H1 (cell line): Measurements from ENCODE around the gene MTFP1. TPM values are rescaled to one million over a fixed set of nuclear protein-coding genes. Genes with fewer than 3 reads are reported as not detected.

ENCODE experiments used
- CTCF ChIA-PET: fragments of 300-600 bp; sonication (Branson Sonifier 250); formaldehyde crosslinking; loops from one replicate; lab custom pipeline; 2021; ENCODE audit not compliant: partially characterized antibody; lab: Charles Lee
- POLR2A ChIA-PET: fragments of 300-600 bp; sonication (Branson Sonifier 250); formaldehyde crosslinking; loops from one replicate; lab custom pipeline; 2021; ENCODE audit warnings: inconsistent platforms; ENCODE audit not compliant: partially characterized antibody; lab: Charles Lee
- DNase-seq, 2 experiments: peaks; one replicate each; pipeline versions ENCODE4 v3.0.0 to v3.0.0-alpha.2; 2010 to 2022; ENCODE audit warnings: low spot score in 2 of 2, low read depth in 1 of 2, mixed read lengths in 1 of 2
- FAIRE-seq: peaks from 2 replicates; lab custom pipeline; 2011; peaks lifted over from hg19 to GRCh38; lab: Jason Lieb, UNC
- H2AFZ ChIP-seq: 2 replicates; pipeline ENCODE4 v1.8.1; 2012; ENCODE audit warnings: low read length, inconsistent platforms
- H2AK5ac ChIP-seq: 2 replicates; pipeline ENCODE4 v1.6.1; 2013; ENCODE audit warnings: low read depth, low read length
- H2BK120ac ChIP-seq: replicated peaks from 2 replicates; pipeline ENCODE3; 2013; ENCODE audit warnings: low read depth, low read length, inconsistent platforms
- H2BK12ac ChIP-seq: 2 replicates; pipeline ENCODE4 v1.6.1; 2013; ENCODE audit warnings: low read depth, low read length
- H2BK15ac ChIP-seq: 2 replicates; pipeline ENCODE4 v1.6.1; 2013; ENCODE audit warnings: low read length
- H2BK20ac ChIP-seq: 2 replicates; pipeline ENCODE4 v1.6.1; 2013; ENCODE audit warnings: low read length
- H2BK5ac ChIP-seq: 2 replicates; pipeline ENCODE4 v1.6.1; 2013; ENCODE audit warnings: low read depth, low read length
- H3K14ac ChIP-seq: 2 replicates; pipeline ENCODE4 v1.6.1; 2013; ENCODE audit warnings: inconsistent platforms; ENCODE audit not compliant: insufficient read length
- H3K18ac ChIP-seq: 2 replicates; pipeline ENCODE4 v1.6.1; 2013; ENCODE audit warnings: low read length; ENCODE audit errors: extremely low read depth
- H3K23ac ChIP-seq: 2 replicates; pipeline ENCODE4 v1.6.1; 2013; ENCODE audit warnings: inconsistent platforms; ENCODE audit not compliant: insufficient read length
- H3K23me2 ChIP-seq: 2 replicates; pipeline ENCODE4 v1.6.1; 2013; ENCODE audit warnings: low read depth, low read length
- H3K27ac ChIP-seq: 2 replicates; pipeline ENCODE4 v1.6.1; 2011; ENCODE audit warnings: low read depth, low read length, inconsistent platforms
- H3K27me3 ChIP-seq, 4 experiments: replicated peaks in 1 of 4; 1 replicate in 1 of 4; 2 replicates in 3 of 4; pipeline versions ENCODE4 v1.6.1 to v1.8.1; 2011 to 2013; ENCODE audit warnings: low read length in 3 of 4, mild to moderate bottlenecking in 3 of 4, inconsistent platforms in 2 of 4, mixed read lengths in 2 of 4, moderate library complexity in 1 of 4; ENCODE audit not compliant: control insufficient read depth in 3 of 4, insufficient read depth in 3 of 4; ENCODE audit errors: extremely low read depth in 1 of 4
- H3K36me3 ChIP-seq, 4 experiments: 2 replicates each; pipeline versions ENCODE4 v1.6.1 to v1.8.1; 2011 to 2013; ENCODE audit warnings: mild to moderate bottlenecking in 4 of 4, low read length in 3 of 4, moderate library complexity in 2 of 4, control low read depth in 1 of 4, inconsistent platforms in 1 of 4; ENCODE audit not compliant: insufficient read depth in 4 of 4, control insufficient read depth in 2 of 4
- H3K4ac ChIP-seq: replicated peaks from 2 replicates; pipeline ENCODE3; 2013; ENCODE audit warnings: low read length, low read depth, mixed read lengths, inconsistent platforms; ENCODE audit not compliant: insufficient read length
- H3K4me1 ChIP-seq, 4 experiments: replicated peaks in 1 of 4; 1 replicate in 1 of 4; 2 replicates in 3 of 4; pipeline versions ENCODE4 v1.6.1 to v1.8.1; 2011 to 2013; ENCODE audit warnings: low read length in 3 of 4, inconsistent platforms in 2 of 4, mixed read lengths in 1 of 4; ENCODE audit not compliant: insufficient read depth in 4 of 4, control insufficient read depth in 3 of 4
- H3K4me2 ChIP-seq, 2 experiments: 2 replicates each; pipeline versions ENCODE4 v1.6.1 to v1.8.1; 2011 to 2013; ENCODE audit warnings: low read depth in 2 of 2, low read length in 2 of 2, control low read depth in 1 of 2, inconsistent platforms in 1 of 2, mild to moderate bottlenecking in 1 of 2; ENCODE audit not compliant: insufficient read depth in 1 of 2
- H3K4me3 ChIP-seq, 4 experiments: fragments of 200-600, 300-600 bp in 1 of 4; sonication (generic), shearing (Covaris generic), sonication (Bioruptor Twin) in 1 of 4; 2 replicates each; pipeline versions ENCODE4 v1.5.1 to v1.8.1; 2011 to 2016; ENCODE audit warnings: low read length in 4 of 4, low read depth in 3 of 4, control low read depth in 2 of 4, inconsistent platforms in 2 of 4, mild to moderate bottlenecking in 2 of 4, mixed read lengths in 1 of 4, moderate library complexity in 1 of 4; ENCODE audit not compliant: insufficient read depth in 2 of 4; ENCODE audit errors: extremely low read depth in 1 of 4
- H3K56ac ChIP-seq: replicated peaks from 2 replicates; pipeline ENCODE3; 2013; ENCODE audit warnings: low read depth, mild to moderate bottlenecking, mixed read lengths, low read length, inconsistent platforms; ENCODE audit not compliant: insufficient read length
- H3K79me1 ChIP-seq: 2 replicates; pipeline ENCODE4 v1.6.1; 2013; ENCODE audit warnings: low read depth, low read length, control low read depth
- H3K79me2 ChIP-seq, 2 experiments: 2 replicates each; pipeline versions ENCODE4 v1.6.1 to v1.8.1; 2012 to 2013; ENCODE audit warnings: low read length in 2 of 2, mild to moderate bottlenecking in 2 of 2, inconsistent platforms in 1 of 2; ENCODE audit not compliant: insufficient read depth in 2 of 2, control insufficient read depth in 1 of 2
- H3K9ac ChIP-seq, 4 experiments: replicated peaks in 1 of 4; 1 replicate in 1 of 4; 2 replicates in 3 of 4; pipeline versions ENCODE4 v1.6.1 to v1.8.1; 2011 to 2013; ENCODE audit warnings: low read depth in 3 of 4, low read length in 3 of 4, control low read depth in 2 of 4, mild to moderate bottlenecking in 2 of 4, moderate library complexity in 2 of 4, inconsistent platforms in 1 of 4; ENCODE audit errors: extremely low read depth in 1 of 4
- H3K9me3 ChIP-seq, 2 experiments: 2 replicates each; pipeline versions ENCODE4 v1.6.1 to v1.8.1; 2012 to 2013; ENCODE audit warnings: mild to moderate bottlenecking in 2 of 2, moderate library complexity in 2 of 2, control low read depth in 1 of 2, inconsistent platforms in 1 of 2, low read depth in 1 of 2, low read length in 1 of 2, mixed read lengths in 1 of 2; ENCODE audit not compliant: insufficient read depth in 2 of 2
- H4K20me1 ChIP-seq, 2 experiments: replicated peaks in 1 of 2; 2 replicates each; pipeline versions ENCODE3 to v1.8.1; 2011 to 2013; ENCODE audit warnings: inconsistent platforms in 2 of 2, low read length in 2 of 2, mild to moderate bottlenecking in 1 of 2; ENCODE audit not compliant: insufficient read depth in 2 of 2, control insufficient read depth in 1 of 2
- H4K5ac ChIP-seq: 2 replicates; pipeline ENCODE4 v1.6.1; 2013; ENCODE audit warnings: low read length, low read depth, mixed read lengths, inconsistent platforms; ENCODE audit not compliant: insufficient read length
- H4K8ac ChIP-seq: 2 replicates; pipeline ENCODE4 v1.8.0; 2013; ENCODE audit warnings: mild to moderate bottlenecking, moderate library complexity, low read length, inconsistent platforms; ENCODE audit not compliant: insufficient read depth; ENCODE audit errors: extremely low read depth
- H4K91ac ChIP-seq: replicated peaks from 2 replicates; pipeline ENCODE3; 2013; ENCODE audit warnings: low read length, mixed read lengths, inconsistent platforms; ENCODE audit not compliant: insufficient read length
- BACH1 ChIP-seq: IDR thresholded peaks from 2 replicates; pipeline ENCODE4 v1.6.1; 2012; ENCODE audit warnings: low read length, improper control_type of control experiment
- POU5F1 ChIP-seq: IDR thresholded peaks from 2 replicates; pipeline ENCODE4 v1.6.1; 2011; ENCODE audit warnings: low read depth, mild to moderate bottlenecking, low read length, moderate library complexity
- WGBS, 2 experiments: shearing (Covaris generic) in 1 of 2; methylation state at CpG; one replicate each; pipeline versions ENCODE4 v1.1.6 to v1.1.7; 2013 to 2015; ENCODE audit warnings: low lambda C conversion rate in 2 of 2, mixed read lengths in 2 of 2, inconsistent platforms in 1 of 2, low coverage in 1 of 2, missing lambda C conversion rate in 1 of 2; ENCODE audit not compliant: insufficient replicate concordance in 2 of 2, insufficient coverage in 1 of 2, insufficient read length in 1 of 2; ENCODE audit errors: extremely low coverage in 1 of 2, missing lambda C conversion rate in 1 of 2; 5-methylcytosine and 5-hydroxymethylcytosine counted together
- polyA plus RNA-seq, 7 experiments: library from polyadenylated mRNA; depleted of rRNA in 3 of 7; stranded (reverse) in 5 of 7; unstranded in 2 of 7; fragments of >200 nt in 5 of 7; fragments of 200-250 nt in 2 of 7; gene quantifications; 1 replicate in 5 of 7; 2 replicates in 1 of 7; 4 replicates in 1 of 7; pipeline versions ENCODE4 v1.2.1 to v1.2.3, GENCODE V29; 2011 to 2013; ENCODE audit warnings: missing spikeins in 2 of 7, mixed read lengths in 2 of 7
- total RNA-seq: library from RNA; stranded (reverse); fragmentation: NEBNext Ultra II Directional; extraction: Animal tissue kit (Norgen Biotek cat#: 25700); gene quantifications from 2 replicates; pipeline ENCODE4 v1.2.1, GENCODE V29; 2021

Gene MTFP1
- total and polyA plus RNA-seq, 2 of the 8 experiments (the other 6 are each of a cell fraction or from before 2014, with no cell fraction given) = 59.8 to 98.8 TPM

- Histone ChIP-seq H4K8ac (no peak overlapping the region), H4K91ac (no peak overlapping the region), H3K23ac (no peak overlapping the region), H3K27me3 (no peaks in the 10 kb centered on the region), H3K27ac (no peak overlapping the region), H3K9me3 (no peaks in the 10 kb centered on the region), H3K14ac (no peak overlapping the region), H3K79me2 (no peaks in the 10 kb centered on the region), H3K4me3 (no peak overlapping the region), H2AK5ac (no peak overlapping the region), H2BK15ac (no peak overlapping the region), H2BK12ac (no peak overlapping the region), H3K9ac (no peak overlapping the region), H3K18ac (no peak overlapping the region), H3K79me1 (no peaks in the 10 kb centered on the region), H2BK5ac (no peak overlapping the region), H2BK120ac (no peak overlapping the region), H2AFZ (no peak overlapping the region), H3K23me2 (no peaks in the 10 kb centered on the region), H3K4me2 (no peak overlapping the region), H4K5ac (no peak overlapping the region), H3K4me1 (no peaks in the 10 kb centered on the region), H4K20me1 (peaks cover 1 to 5% of the 10 kb centered on the region in 2 experiments), H3K4ac (no peak overlapping the region), H3K56ac (no peak overlapping the region), H3K36me3 (peaks cover 0 to 28% (median 10%) of the 10 kb centered on the region in 4 experiments; a peak in 6 of 8 replicates), H2BK20ac (no peak overlapping the region)
- CTCF ChIA-PET = interaction anchor here (1.0 to 6.1 kb wide), 3 partner anchors 10 to 30 kb away, joined by 4 to 48 read pairs (median 5); partner anchors contain the start of gene MTFP1
- WGBS, 2 experiments = 92% methylated on average over 4 of the region's 4 CpGs; no CpG with 5 or more reads in 1 of the 2 experiments
- DNase-seq (no peak), FAIRE-seq (no peak)
- POLR2A ChIA-PET = interaction anchor here (0.9 to 1.9 kb wide), 2 partner anchors 9 to 11 kb away, joined by 3 to 16 read pairs; no protein-coding TSS in a partner anchor
- TF ChIP-seq BACH1 = no peak
- no peak for TF ChIP-seq POU5F1
Observed at GRCh38 chr22:30414525-30415047, 11.0 kb upstream of the MTFP1 start.
